Heart right ventricle (tissue), 16 donors: Measurements from ENCODE around the gene FRMPD1. TPM values are rescaled to one million over a fixed set of nuclear protein-coding genes. Genes with fewer than 3 reads are reported as not detected.
A peak's percentile ranks its signal among the peaks of the same experiment; 100 is the strongest.
"Not testable (repeated sequence)": the region's sequence is repeated elsewhere in the genome, so short reads cannot be mapped to it uniquely, and the experiment has no call there.

Source experiments
- ATAC-seq, 8 donors: fragments of 200-7000 bp; cut with Tn5 transposase; one replicate each; pipeline ENCODE4 v1.9.1; 2020; ENCODE audit warnings: mild to moderate bottlenecking in 8 of 8, moderate library complexity in 8 of 8, moderate number of reproducible peaks in 1 of 8
- DNase-seq, 2 donors: peaks; one replicate each; pipeline ENCODE4 v3.0.0-alpha.2; 2020
- H3K27ac ChIP-seq, 10 donors: fragments of 200-600 bp; sonication (generic) in 2 of 10; one replicate each; pipeline versions ENCODE4 v1.5.0 to v1.8.0; 2020 to 2022; ENCODE audit warnings: mild to moderate bottlenecking in 3 of 10
- H3K27me3 ChIP-seq, 7 donors: fragments of 200-600 bp; one replicate each; pipeline ENCODE4 v1.8.0; 2021 to 2022; ENCODE audit warnings: mild to moderate bottlenecking in 2 of 7
- H3K36me3 ChIP-seq, 9 donors: fragments of 200-600 bp; sonication (generic) in 1 of 9; one replicate each; pipeline versions ENCODE4 v1.5.0 to v1.8.0; 2020 to 2022; ENCODE audit warnings: mild to moderate bottlenecking in 2 of 9
- H3K4me1 ChIP-seq, 9 donors: fragments of 200-600 bp; sonication (generic) in 1 of 9; one replicate each; pipeline versions ENCODE4 v1.5.0 to v1.8.0; 2020 to 2022; ENCODE audit warnings: mild to moderate bottlenecking in 4 of 9
- H3K4me3 ChIP-seq, 10 donors: fragments of 200-600 bp; sonication (generic) in 2 of 10; one replicate each; pipeline versions ENCODE4 v1.5.0 to v1.8.0; 2020 to 2022; ENCODE audit warnings: mild to moderate bottlenecking in 7 of 10, moderate library complexity in 2 of 10
- H3K9me3 ChIP-seq, 11 donors: fragments of 200-600 bp in 10 of 11; sonication (generic) in 2 of 11; one replicate each; pipeline versions ENCODE4 v1.5.0 to v1.8.0; 2013 to 2022; ENCODE audit warnings: mild to moderate bottlenecking in 2 of 11, control low read depth in 1 of 11, moderate library complexity in 1 of 11
- CTCF ChIP-seq, 9 donors: fragments of 200-600 bp; sonication (generic) in 2 of 9; IDR thresholded peaks; one replicate each; pipeline versions ENCODE4 v1.5.0 to v1.8.0; 2021 to 2022; ENCODE audit warnings: antibody characterized with exemption in 9 of 9, mild to moderate bottlenecking in 5 of 9, moderate library complexity in 1 of 9
- WGBS, 2 donors: extraction: QIAGEN DNeasy Blood & Tissue Kit; methylation state at CpG; one replicate each; pipeline ENCODE4 v1.1.7; 2013; ENCODE audit warnings: inconsistent platforms in 1 of 2; 5-methylcytosine and 5-hydroxymethylcytosine counted together
- intact Hi-C, 10 donors: fragments of 100-400 bp; cut with DNase I; formaldehyde crosslinking; loops; one replicate each; pipeline versions ENCODE4 v1.11.1 to v1.14.2; 2022
- polyA plus RNA-seq, 2 donors: library from polyadenylated mRNA; stranded (reverse); fragments of 200-250 nt; gene quantifications; one replicate each; pipeline ENCODE4 v1.2.3, GENCODE V29; 2013
- total RNA-seq, 10 donors: library from RNA; stranded (reverse); fragmentation: NEBNext Ultra II Directional in 3 of 10; extraction: Animal tissue kit (Norgen Biotek cat#: 25700) in 3 of 10; gene quantifications; one replicate each; pipeline versions ENCODE4 v1.2.1 to v1.2.4, GENCODE V29; 2021 to 2023
- donor health status: Arrhythmogenic right ventricular cardiomyopathy.
- donor health status: ischemic (EF 13 %, LVEDD 7.1; RV severe dilation, severe dysfunction).
- donor health status: healthy with polysubstance abuse.
- donor health status: DM: no; HTN: yes; CAD: no.
- donor health status: DM: no; HTN: no; CAD: no.
- donor health status: ischemic (EF 25% LVEDD 6.9; RV normal size, moderate dysfunction).
- donor health status: ischemic (EF 25% LVEDD 5.7; RV mildly dilated, moderate dysfunction).
- donor health status: healthy.
- donor health status: DM: yes; HTN: yes; CAD: no.
- donor health status: Ischemic cardiomyopathy.
- donor health status: ischemic (EF 35%, LVEDD 5.7; RV mildly dilated, moderate dysfunction).
- donor health status: nonischemic (EF 11% LVEDD 7.7; RV severe dilation, severe dysfunction).
- donor health status: DM: yes; HTN: yes; CAD: no.
- donor health status: PGD.
- donor health status: ischemic (EF 29% LVEDD 5.4; RV normal size, mild dysfunction).
- donor health status: nonischemic (EF 23%, LVEDD 6.1; RV moderate dilation, normal function).

The FRMPD1 gene
- total and polyA plus RNA-seq, 12 donors, result 0.03 to 1.7 (median 0.63) TPM

- ATAC-seq (peak; percentile 93 to 97 (median 96)), DNase-seq (peak; percentile 68 to 71)
- no peaks in the 10 kb centered on the region for H3K9me3 ChIP-seq
- WGBS, 2 donors, result 3 to 4% methylated on average over 40 of the region's 40 CpGs
- peaks cover 0 to 8% (median 0%) of the 10 kb centered on the region in 9 donors for H3K36me3 ChIP-seq
- intact Hi-C loops, result loop anchor here in 5 of 10 donors (5.0 to 10.0 kb wide), 5 partner anchors 49 to 641 kb away; partner anchors contain the start of genes DCAF10 (in 3 of the 5), ALDH1B1 (in 1 of the 5) and SLC25A51 (in 1 of the 5)
- peak within 1 kb of the TSS; percentile 45 to 95 (median 72) for H3K4me3 ChIP-seq
- H3K27ac ChIP-seq, result peak within 1 kb of the TSS in 9 of 10 donors; percentile 51 to 90 (median 84)
- no peak for TF ChIP-seq CTCF (IDR thresholded peaks at IDR 0.05)
- peaks cover 0 to 14% (median 9%) of the 10 kb centered on the region in 9 donors for H3K4me1 ChIP-seq
- no peaks in the 10 kb centered on the region for H3K27me3 ChIP-seq
Measured at GRCh38 chr9:37753489-37754190, 102.9 kb downstream of the FRMPD1 start, which contains the start of gene TRMT10B. TSS of gene TRMT10B (plus strand) at chr9:37753805. CDS start at chr9:37761932, 8,127 bp downstream.

- no peak overlapping the region for H3K4me3 ChIP-seq
- intact Hi-C loops, result loop anchor here in 4 of 10 donors (10.0 kb wide), 3 partner anchors 46 to 636 kb away; partner anchors contain the start of genes DCAF10 (in 2 of the 4) and ALDH1B1 (in 1 of the 4)
- TF ChIP-seq CTCF (IDR thresholded peaks at IDR 0.05), result no peak
- no peak for DNase-seq
- 78 to 79% methylated on average over 3 of the region's 3 CpGs for WGBS, 2 donors
- peaks cover 0 to 22% (median 0%) of the 10 kb centered on the region in 9 donors for H3K36me3 ChIP-seq
- H3K9me3 ChIP-seq, result no peaks in the 10 kb centered on the region
- H3K27ac ChIP-seq, result no peak overlapping the region
- peaks cover 0 to 11% (median 9%) of the 10 kb centered on the region in 9 donors for H3K4me1 ChIP-seq
- H3K27me3 ChIP-seq, result no peaks in the 10 kb centered on the region
- ATAC-seq, result no peak
Measured at GRCh38 chr9:37758747-37759146, 108.0 kb downstream of the FRMPD1 start.

- no peak overlapping the region for H3K27ac ChIP-seq
- no peak for ATAC-seq
- 90 to 91% methylated on average over 7 of the region's 7 CpGs for WGBS, 2 donors
- peaks cover 0 to 38% (median 5%) of the 10 kb centered on the region in 9 donors for H3K36me3 ChIP-seq
- no peak for TF ChIP-seq CTCF (IDR thresholded peaks at IDR 0.05)
- no peak for DNase-seq
- no peaks in the 10 kb centered on the region for H3K4me1 ChIP-seq
- intact Hi-C loops, result no loop called here
- no peak overlapping the region for H3K4me3 ChIP-seq
- H3K27me3 ChIP-seq, result no peaks in the 10 kb centered on the region
- no peaks in the 10 kb centered on the region for H3K9me3 ChIP-seq
Measured at GRCh38 chr9:37760416-37761161, 109.8 kb downstream of the FRMPD1 start.

- Histone ChIP-seq H3K27ac (no peak overlapping the region), H3K36me3 (peaks cover 0 to 38% (median 5%) of the 10 kb centered on the region in 9 donors), H3K4me1 (no peaks in the 10 kb centered on the region), H3K4me3 (no peak overlapping the region), H3K9me3 (no peaks in the 10 kb centered on the region), H3K27me3 (no peaks in the 10 kb centered on the region)
- intact Hi-C loops, result no loop called here
- ATAC-seq (no peak), DNase-seq (no peak)
- 64 to 78% methylated on average over 3 of the region's 3 CpGs for WGBS, 2 donors
- no peak for TF ChIP-seq CTCF (IDR thresholded peaks at IDR 0.05)
Measured at GRCh38 chr9:37761511-37761910, 110.8 kb downstream of the FRMPD1 start.

- H3K4me1 ChIP-seq, intact Hi-C loops: not testable (repeated sequence)
- 92 to 96% methylated on average over 5 of the region's 6 CpGs for WGBS, 2 donors
Measured at GRCh38 chr9:37765263-37765662, 114.5 kb downstream of the FRMPD1 start.

More at GRCh38 chr9:37765263-37765662, 114.5 kb downstream of the FRMPD1 start:
- H3K27me3 ChIP-seq, H3K4me3 ChIP-seq, ATAC-seq, DNase-seq, H3K9me3 ChIP-seq, H3K27ac ChIP-seq: not testable (repeated sequence)
- peaks cover 0 to 55% (median 5%) of the 10 kb centered on the region in 9 donors for H3K36me3 ChIP-seq
